ENCODE measurements around the gene ASIC1. TPM values are rescaled to one million over a fixed set of nuclear protein-coding genes. Genes with fewer than 3 reads are reported as not detected.

The ASIC1 gene
- total and polyA plus RNA-seq, 9 donors = 3.5 to 12.3 (median 10.7) TPM

DNA sequence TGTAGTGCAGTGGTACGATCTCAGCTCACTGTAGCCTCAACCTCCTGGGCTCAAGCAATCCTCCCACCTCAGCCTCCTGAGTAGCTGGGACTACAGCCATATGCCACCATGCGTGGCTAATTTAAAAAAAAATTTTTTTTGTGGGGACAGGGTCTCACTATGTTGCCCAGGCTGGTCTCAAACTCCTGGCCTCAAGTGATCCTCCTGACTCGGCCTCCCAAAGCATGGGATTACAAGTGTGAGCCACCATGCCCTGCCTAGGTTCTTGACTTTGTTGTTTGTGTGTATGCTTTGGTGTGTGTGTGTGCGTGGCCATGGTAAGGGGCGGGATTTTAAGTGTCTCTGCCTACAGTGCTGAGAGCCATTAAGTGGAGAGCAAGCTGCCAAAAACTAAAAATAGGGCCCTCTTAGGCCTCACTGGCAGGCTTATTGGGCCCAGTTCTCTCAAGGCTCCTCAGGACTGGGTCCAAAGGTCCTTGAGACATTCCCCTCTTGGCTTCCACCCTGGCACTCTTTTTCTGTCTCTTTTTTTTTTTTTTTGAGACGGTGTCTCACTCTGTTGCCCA lies 59.7 kb downstream of the ASIC1 start:
- no peaks in the 10 kb centered on the region for H3K27me3 ChIP-seq (ENCODE audit: control insufficient read depth, insufficient read depth, low read length)
- no peak overlapping the region for H3K27ac ChIP-seq (ENCODE audit: low read length)
- no peak overlapping the region for H3K4me3 ChIP-seq (ENCODE audit: low read length)
- H3K36me3 ChIP-seq (ENCODE audit: control insufficient read depth, insufficient read depth, low read length) = peaks cover 31% of the 10 kb centered on the region
- WGBS (ENCODE audit: insufficient coverage) = 88% methylated on average over 6 of the region's 6 CpGs
- no peak for DNase-seq
- no peaks in the 10 kb centered on the region for H3K9me3 ChIP-seq (replicated peaks; ENCODE audit: control insufficient read depth, low read depth, low read length)
- peaks cover 14% of the 10 kb centered on the region for H3K4me1 ChIP-seq (ENCODE audit: control insufficient read depth, insufficient read depth, low read length)

DNA sequence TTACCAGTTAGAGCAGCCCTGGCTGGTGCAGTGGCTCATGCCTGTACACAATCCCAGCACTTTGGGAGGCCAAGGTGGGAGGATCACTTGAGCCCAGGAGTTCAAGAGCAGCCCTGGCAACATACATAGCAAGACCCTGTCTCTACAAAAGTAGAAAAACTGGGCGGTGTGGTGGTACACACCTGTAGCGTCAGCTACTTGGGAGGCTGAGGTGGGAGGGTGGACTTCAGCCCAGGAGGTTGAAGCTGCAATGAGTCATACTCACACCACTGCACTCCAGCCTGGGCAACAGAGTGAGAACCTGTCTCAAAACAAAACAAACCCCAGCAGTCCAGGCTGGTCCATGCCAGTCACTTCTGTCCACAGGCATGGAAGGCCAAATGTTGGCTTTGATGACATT lies 62.0 kb downstream of the ASIC1 start:
- Histone ChIP-seq H3K27ac (ENCODE audit: low read length) (no peak overlapping the region), H3K4me1 (ENCODE audit: control insufficient read depth, insufficient read depth, low read length) (peaks cover 8% of the 10 kb centered on the region), H3K9me3 (replicated peaks; ENCODE audit: control insufficient read depth, low read depth, low read length) (no peaks in the 10 kb centered on the region), H3K27me3 (ENCODE audit: control insufficient read depth, insufficient read depth, low read length) (no peaks in the 10 kb centered on the region), H3K36me3 (ENCODE audit: control insufficient read depth, insufficient read depth, low read length) (peaks cover 36% of the 10 kb centered on the region), H3K4me3 (ENCODE audit: low read length) (no peak overlapping the region)
- no CpG with 5 or more reads among the region's 2 CpGs for WGBS (ENCODE audit: insufficient coverage)
- no peak for DNase-seq

DNA sequence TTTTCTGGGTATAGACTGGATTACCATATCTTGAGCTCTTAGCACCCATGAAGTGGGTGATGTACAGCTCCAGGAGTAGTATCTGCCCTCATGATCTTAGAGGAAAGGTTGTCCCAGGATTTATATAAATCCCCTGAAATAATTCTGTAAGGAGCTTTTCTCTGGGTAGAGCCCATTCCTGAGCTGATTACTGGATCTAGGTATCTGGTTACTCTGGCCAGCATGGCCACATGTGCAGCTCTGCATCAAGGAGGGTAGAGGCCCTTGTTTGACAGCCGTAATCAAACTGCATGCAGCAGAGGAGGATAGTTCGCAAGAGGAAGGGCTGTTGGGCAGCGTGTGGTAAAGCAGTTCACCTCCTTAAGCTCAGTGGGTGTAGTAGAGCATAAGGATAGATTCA lies 63.1 kb downstream of the ASIC1 start:
- WGBS (ENCODE audit: insufficient coverage) = 81% methylated on average over 3 of the region's 3 CpGs
- DNase-seq = no peak
- H3K9me3 ChIP-seq (replicated peaks; ENCODE audit: control insufficient read depth, low read depth, low read length) = no peaks in the 10 kb centered on the region

DNA sequence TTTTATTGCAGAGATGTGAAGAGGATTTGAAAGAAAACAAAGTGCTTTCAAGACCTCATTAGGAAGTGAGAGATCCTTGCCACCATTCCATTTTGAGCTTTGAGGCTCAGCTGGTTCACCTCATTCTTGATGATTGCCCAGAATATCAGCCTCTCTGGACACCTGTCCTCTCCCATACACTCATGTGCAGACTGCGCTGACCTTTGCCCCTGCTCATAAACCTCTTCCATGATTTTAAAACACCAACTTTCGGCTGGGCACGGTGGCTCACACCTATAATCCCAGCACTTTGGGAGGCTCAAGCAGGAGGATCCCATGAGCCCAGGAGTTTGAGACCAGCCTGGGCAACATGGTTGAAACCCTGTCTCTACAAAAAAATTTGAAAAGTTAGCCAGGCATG lies 63.6 kb downstream of the ASIC1 start:
- WGBS (ENCODE audit: insufficient coverage) = 92% methylated on average over 3 of the region's 3 CpGs
- no peak overlapping the region for H3K4me3 ChIP-seq (ENCODE audit: low read length)
- no peak overlapping the region for H3K27ac ChIP-seq (ENCODE audit: low read length)
- no peaks in the 10 kb centered on the region for H3K9me3 ChIP-seq (replicated peaks; ENCODE audit: control insufficient read depth, low read depth, low read length)
- H3K27me3 ChIP-seq (ENCODE audit: control insufficient read depth, insufficient read depth, low read length) = no peaks in the 10 kb centered on the region
- no peak for DNase-seq
- H3K36me3 ChIP-seq (ENCODE audit: control insufficient read depth, insufficient read depth, low read length) = peaks cover 31% of the 10 kb centered on the region
- peaks cover 8% of the 10 kb centered on the region for H3K4me1 ChIP-seq (ENCODE audit: control insufficient read depth, insufficient read depth, low read length)

More for the DNA sequence above, 63.1 kb downstream of the ASIC1 start:
- no peak overlapping the region for H3K27ac ChIP-seq (ENCODE audit: low read length)
- H3K4me1 ChIP-seq (ENCODE audit: control insufficient read depth, insufficient read depth, low read length) = peaks cover 8% of the 10 kb centered on the region
- H3K36me3 ChIP-seq (ENCODE audit: control insufficient read depth, insufficient read depth, low read length) = peaks cover 35% of the 10 kb centered on the region
- no peak overlapping the region for H3K4me3 ChIP-seq (ENCODE audit: low read length)
- no peaks in the 10 kb centered on the region for H3K27me3 ChIP-seq (ENCODE audit: control insufficient read depth, insufficient read depth, low read length)

DNA sequence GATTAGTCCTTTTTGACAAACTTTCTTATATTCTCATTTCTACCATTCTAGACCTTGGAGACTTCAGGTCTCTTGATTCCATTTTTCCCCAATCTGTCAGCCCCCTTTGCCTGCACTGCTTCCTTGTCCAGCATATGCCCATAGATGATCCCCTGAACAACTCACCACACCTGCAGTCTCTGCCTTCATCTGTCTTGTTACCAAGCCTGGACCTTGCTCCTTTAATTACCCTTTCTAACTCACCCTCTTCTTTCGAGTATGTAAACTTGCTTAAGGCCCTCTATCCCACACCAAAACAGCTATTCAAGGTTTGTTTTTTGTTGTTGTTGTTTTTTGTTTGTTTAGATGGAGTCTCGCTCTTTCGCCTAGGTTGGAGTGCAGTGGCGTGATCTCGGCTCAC lies 64.2 kb downstream of the ASIC1 start:
- Histone ChIP-seq H3K27ac (ENCODE audit: low read length) (no peak overlapping the region), H3K27me3 (ENCODE audit: control insufficient read depth, insufficient read depth, low read length) (no peaks in the 10 kb centered on the region), H3K9me3 (replicated peaks; ENCODE audit: control insufficient read depth, low read depth, low read length) (no peaks in the 10 kb centered on the region), H3K4me3 (ENCODE audit: low read length) (no peak overlapping the region), H3K36me3 (ENCODE audit: control insufficient read depth, insufficient read depth, low read length) (peaks cover 25% of the 10 kb centered on the region), H3K4me1 (ENCODE audit: control insufficient read depth, insufficient read depth, low read length) (peaks cover 8% of the 10 kb centered on the region)
- DNase-seq = no peak
- WGBS (ENCODE audit: insufficient coverage) = no CpG with 5 or more reads among the region's 5 CpGs

DNA sequence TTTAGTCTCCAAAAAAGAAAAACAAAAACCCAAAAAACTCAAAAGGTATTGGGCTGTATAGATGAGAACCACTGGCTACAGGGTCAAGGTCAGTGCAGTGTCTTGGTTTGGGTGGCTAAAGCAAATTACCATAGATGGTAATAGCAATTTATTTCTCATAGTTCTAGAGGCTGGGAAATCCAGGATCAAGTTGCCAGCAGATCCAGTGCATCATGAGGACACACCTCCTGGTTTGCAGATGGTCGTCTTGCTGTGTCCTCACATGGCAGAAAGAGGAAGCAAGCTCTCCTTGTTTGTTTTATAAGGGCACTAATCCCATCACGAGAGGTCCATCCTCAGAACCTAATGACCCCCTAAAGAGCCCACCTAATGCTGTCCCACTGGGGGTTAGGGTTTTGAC lies 65.8 kb downstream of the ASIC1 start:
- DNase-seq = no peak
- H3K9me3 ChIP-seq (replicated peaks; ENCODE audit: control insufficient read depth, low read depth, low read length) = no peaks in the 10 kb centered on the region
- H3K27ac ChIP-seq (ENCODE audit: low read length) = no peak overlapping the region
- H3K4me1 ChIP-seq (ENCODE audit: control insufficient read depth, insufficient read depth, low read length) = peaks cover 3% of the 10 kb centered on the region
- peaks cover 34% of the 10 kb centered on the region for H3K36me3 ChIP-seq (ENCODE audit: control insufficient read depth, insufficient read depth, low read length)
- H3K27me3 ChIP-seq (ENCODE audit: control insufficient read depth, insufficient read depth, low read length) = no peaks in the 10 kb centered on the region
- WGBS (ENCODE audit: insufficient coverage) = 40% methylated on average over 1 of the region's 2 CpGs
- no peak overlapping the region for H3K4me3 ChIP-seq (ENCODE audit: low read length)

DNA sequence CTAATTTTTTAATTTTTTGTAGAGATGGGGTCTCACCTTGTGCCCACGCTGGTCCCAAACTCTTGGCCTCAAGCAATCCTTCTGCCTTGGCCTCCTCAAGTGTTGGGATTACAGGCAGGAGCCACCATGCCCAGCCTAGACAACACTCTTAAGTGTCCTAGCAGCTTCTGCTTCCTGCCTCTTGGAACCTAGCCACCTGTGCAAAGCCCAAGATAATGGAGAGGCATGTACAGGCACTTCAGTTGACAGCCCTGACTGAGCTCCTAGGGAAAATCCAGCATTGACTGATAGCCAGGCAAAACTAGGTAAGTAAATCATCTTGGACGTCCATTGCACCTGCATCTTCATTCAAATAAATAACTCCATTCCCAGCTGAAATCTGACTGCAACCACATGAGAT lies 70.2 kb downstream of the ASIC1 start:
- WGBS (ENCODE audit: insufficient coverage) = 100% methylated on average over 1 of the region's 2 CpGs
- no peak for DNase-seq
- no peaks in the 10 kb centered on the region for H3K4me1 ChIP-seq (ENCODE audit: control insufficient read depth, insufficient read depth, low read length)

DNA sequence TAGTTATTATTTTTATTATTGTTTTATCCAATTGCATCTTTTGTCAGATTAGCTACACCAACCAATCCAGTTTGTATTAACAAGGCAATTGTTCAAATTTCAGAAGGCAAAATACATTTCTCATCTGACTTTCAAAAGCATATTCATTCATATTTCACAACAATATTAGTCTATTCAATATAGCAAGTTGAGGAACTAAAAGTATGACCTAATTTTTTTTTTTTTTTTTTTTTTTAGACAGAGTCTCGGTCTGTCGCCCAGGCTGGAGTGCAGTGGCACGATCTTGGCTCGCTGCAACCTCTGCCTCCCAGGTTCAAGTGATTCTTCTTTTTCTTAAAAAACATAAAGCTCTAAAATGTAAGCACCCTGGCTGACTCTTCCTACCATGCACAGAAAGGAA lies 71.9 kb downstream of the ASIC1 start:
- Histone ChIP-seq H3K27me3 (ENCODE audit: control insufficient read depth, insufficient read depth, low read length) (no peaks in the 10 kb centered on the region), H3K9me3 (replicated peaks; ENCODE audit: control insufficient read depth, low read depth, low read length) (no peaks in the 10 kb centered on the region), H3K4me3 (ENCODE audit: low read length) (no peak overlapping the region), H3K4me1 (ENCODE audit: control insufficient read depth, insufficient read depth, low read length) (no peaks in the 10 kb centered on the region), H3K27ac (ENCODE audit: low read length) (no peak overlapping the region), H3K36me3 (ENCODE audit: control insufficient read depth, insufficient read depth, low read length) (peaks cover 57% of the 10 kb centered on the region)
- 80% methylated on average over 1 of the region's 4 CpGs for WGBS (ENCODE audit: insufficient coverage)
- DNase-seq = no peak

More for the DNA sequence above, 70.2 kb downstream of the ASIC1 start:
- peaks cover 47% of the 10 kb centered on the region for H3K36me3 ChIP-seq (ENCODE audit: control insufficient read depth, insufficient read depth, low read length)
- no peaks in the 10 kb centered on the region for H3K9me3 ChIP-seq (replicated peaks; ENCODE audit: control insufficient read depth, low read depth, low read length)
- no peak overlapping the region for H3K4me3 ChIP-seq (ENCODE audit: low read length)
- no peak overlapping the region for H3K27ac ChIP-seq (ENCODE audit: low read length)
- H3K27me3 ChIP-seq (ENCODE audit: control insufficient read depth, insufficient read depth, low read length) = no peaks in the 10 kb centered on the region

DNA sequence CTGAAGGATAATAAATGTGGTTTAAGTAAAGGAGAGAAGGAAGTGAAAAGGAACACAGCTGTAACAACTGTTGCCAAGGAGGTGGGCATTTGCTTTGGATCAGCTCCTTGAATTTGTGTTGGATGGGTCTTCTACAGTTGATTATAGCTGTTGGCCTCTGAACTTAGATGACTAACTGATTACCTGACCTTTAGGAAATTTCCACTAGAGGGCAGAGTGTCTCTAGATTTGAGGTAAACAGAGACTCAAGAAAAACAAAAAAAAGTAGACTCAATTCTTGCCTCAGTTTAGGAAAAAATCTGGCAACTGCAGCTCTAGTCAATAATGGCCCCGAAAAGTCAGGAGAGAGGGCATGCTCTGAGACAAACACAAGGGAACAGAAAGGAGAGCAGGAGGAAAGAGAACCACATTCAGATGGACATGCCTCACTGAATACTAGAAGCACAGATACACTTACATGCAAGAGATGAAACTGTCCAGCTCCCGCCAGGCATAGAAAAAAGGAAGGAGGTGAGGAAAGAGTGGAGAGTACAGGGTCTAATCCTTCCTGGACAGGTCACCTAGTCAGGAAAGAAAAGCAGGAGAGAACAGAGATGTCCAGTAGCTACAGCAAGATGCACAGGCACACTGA lies 75.2 kb downstream of the ASIC1 start:
- WGBS (ENCODE audit: insufficient coverage) = no CpG with 5 or more reads among the region's 2 CpGs
- H3K36me3 ChIP-seq (ENCODE audit: control insufficient read depth, insufficient read depth, low read length) = peaks cover 66% of the 10 kb centered on the region
- DNase-seq = peak; percentile 65
- no peaks in the 10 kb centered on the region for H3K4me1 ChIP-seq (ENCODE audit: control insufficient read depth, insufficient read depth, low read length)
- no peaks in the 10 kb centered on the region for H3K9me3 ChIP-seq (replicated peaks; ENCODE audit: control insufficient read depth, low read depth, low read length)
- no peak overlapping the region for H3K27ac ChIP-seq (ENCODE audit: low read length)
- no peak overlapping the region for H3K4me3 ChIP-seq (ENCODE audit: low read length)
- H3K27me3 ChIP-seq (ENCODE audit: control insufficient read depth, insufficient read depth, low read length) = no peaks in the 10 kb centered on the region

Data from muscle of leg (tissue), 11 donors.